Neural progenitor cell (in vitro differentiated cells): Measurements from ENCODE around the gene PEX11G.

Source experiments
- CTCF ChIP-seq: fragments of 200-600 bp; sonication (generic); IDR thresholded peaks from 2 replicates; pipeline ENCODE4 v1.5.1; 2017; ENCODE audit warnings: antibody characterized with exemption, mild to moderate bottlenecking
- EZH2 ChIP-seq: fragments of 200-600 bp; sonication (generic); IDR thresholded peaks from 2 replicates; pipeline ENCODE4 v1.6.1; 2017; ENCODE audit warnings: antibody characterized with exemption, mild to moderate bottlenecking, moderate library complexity
- EZH2phosphoT487 ChIP-seq: fragments of 200-600 bp; sonication (generic); IDR thresholded peaks from 2 replicates; pipeline ENCODE4 v1.6.1; 2017; ENCODE audit warnings: antibody characterized with exemption

DNA sequence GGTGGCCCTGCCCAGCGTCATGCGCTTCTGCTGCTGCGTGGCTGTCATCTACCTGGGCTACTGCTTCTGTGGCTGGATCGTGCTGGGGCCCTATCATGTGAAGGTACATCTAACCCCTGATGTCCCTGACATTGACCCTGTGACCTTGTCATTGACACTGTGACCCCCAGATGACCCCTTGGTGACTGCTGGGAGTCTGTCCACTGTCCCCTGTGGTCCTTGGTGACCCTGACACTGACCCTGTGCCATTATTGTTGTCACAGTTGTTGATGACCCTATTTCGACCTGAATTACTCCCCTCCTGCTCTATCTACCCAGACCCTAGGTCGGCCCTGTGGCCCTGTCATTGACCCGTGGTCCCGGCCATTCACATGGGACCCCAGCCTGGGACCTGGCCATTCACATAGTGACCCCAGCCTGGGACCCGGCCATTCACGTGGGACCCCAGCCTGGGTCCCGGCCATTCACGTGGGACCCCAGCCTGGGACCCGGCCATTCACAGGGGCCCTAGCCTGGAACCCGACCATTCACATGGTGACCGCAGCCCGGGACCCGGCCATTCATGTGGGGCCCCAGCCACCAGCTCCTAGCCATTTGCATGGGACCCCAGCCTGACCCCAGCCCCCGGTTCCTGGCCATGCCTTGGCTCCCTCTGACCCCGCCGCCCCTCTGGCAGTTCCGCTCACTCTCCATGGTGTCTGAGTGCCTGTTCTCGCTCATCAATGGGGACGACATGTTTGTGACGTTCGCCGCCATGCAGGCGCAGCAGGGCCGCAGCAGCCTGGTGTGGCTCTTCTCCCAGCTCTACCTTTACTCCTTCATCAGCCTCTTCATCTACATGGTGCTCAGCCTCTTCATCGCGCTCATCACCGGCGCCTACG is 41.0 kb upstream of the PEX11G start:
- TF ChIP-seq CTCF (no peak), EZH2phosphoT487 (no peak), EZH2 (no peak)
